Lower leg skin (tissue), 3 donors: ENCODE results near the gene TAS1R1.

Experiments used
- POLR2A ChIP-seq, 2 donors: fragments of 450-650 bp; IDR thresholded peaks; one replicate each; pipeline ENCODE4 v1.6.1; 2016 to 2017; ENCODE audit warnings: antibody characterized with exemption in 2 of 2, mild to moderate bottlenecking in 1 of 2, moderate library complexity in 1 of 2
- TF ChIP-seq, protein P1 (sequence below), 3 donors: fragments of 450-650 bp; IDR thresholded peaks; one replicate each; pipeline ENCODE4 v1.5.1; 2016; ENCODE audit warnings: antibody characterized with exemption in 3 of 3, mild to moderate bottlenecking in 3 of 3, moderate library complexity in 2 of 3

- TF ChIP-seq, protein P1, sequence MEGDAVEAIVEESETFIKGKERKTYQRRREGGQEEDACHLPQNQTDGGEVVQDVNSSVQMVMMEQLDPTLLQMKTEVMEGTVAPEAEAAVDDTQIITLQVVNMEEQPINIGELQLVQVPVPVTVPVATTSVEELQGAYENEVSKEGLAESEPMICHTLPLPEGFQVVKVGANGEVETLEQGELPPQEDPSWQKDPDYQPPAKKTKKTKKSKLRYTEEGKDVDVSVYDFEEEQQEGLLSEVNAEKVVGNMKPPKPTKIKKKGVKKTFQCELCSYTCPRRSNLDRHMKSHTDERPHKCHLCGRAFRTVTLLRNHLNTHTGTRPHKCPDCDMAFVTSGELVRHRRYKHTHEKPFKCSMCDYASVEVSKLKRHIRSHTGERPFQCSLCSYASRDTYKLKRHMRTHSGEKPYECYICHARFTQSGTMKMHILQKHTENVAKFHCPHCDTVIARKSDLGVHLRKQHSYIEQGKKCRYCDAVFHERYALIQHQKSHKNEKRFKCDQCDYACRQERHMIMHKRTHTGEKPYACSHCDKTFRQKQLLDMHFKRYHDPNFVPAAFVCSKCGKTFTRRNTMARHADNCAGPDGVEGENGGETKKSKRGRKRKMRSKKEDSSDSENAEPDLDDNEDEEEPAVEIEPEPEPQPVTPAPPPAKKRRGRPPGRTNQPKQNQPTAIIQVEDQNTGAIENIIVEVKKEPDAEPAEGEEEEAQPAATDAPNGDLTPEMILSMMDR (IDR thresholded peaks at IDR 0.05) = no peak
- no peak for TF ChIP-seq POLR2A (IDR thresholded peaks at IDR 0.05)
Observed at GRCh38 chr1:6603238-6603914, 48.3 kb downstream of the TAS1R1 start.
